GM12873 (cell line): ENCODE data around the gene PRADC1.

ENCODE experiments used
- TF ChIP-seq, protein P1 (sequence below): IDR thresholded peaks from 2 replicates; pipeline ENCODE4 v1.5.1; 2012; ENCODE audit warnings: low read depth, mild to moderate bottlenecking, moderate library complexity, low read length, control low read depth; ENCODE audit not compliant: insufficient read depth; ENCODE audit errors: missing control alignments

Gene PRADC1

DNA sequence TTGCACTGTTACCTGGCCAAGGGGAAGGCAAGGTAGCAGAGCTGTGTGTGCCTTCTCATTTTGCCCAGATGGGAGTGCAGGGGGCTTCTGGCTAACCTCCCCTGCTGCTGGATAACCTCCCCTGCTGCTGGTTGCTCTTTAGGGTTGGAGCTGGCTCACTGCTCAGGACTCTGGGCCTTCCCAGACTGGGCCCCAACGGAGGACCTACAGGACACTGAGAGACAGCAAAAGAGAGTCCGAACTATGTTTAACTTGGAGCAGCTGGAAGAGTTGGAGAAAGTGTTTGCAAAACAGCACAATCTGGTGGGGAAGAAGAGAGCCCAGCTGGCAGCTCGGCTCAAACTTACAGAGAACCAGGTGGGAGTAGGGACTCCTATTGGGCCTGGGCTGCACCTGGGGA lies 24.8 kb downstream of the PRADC1 start:
- TF ChIP-seq, protein P1, sequence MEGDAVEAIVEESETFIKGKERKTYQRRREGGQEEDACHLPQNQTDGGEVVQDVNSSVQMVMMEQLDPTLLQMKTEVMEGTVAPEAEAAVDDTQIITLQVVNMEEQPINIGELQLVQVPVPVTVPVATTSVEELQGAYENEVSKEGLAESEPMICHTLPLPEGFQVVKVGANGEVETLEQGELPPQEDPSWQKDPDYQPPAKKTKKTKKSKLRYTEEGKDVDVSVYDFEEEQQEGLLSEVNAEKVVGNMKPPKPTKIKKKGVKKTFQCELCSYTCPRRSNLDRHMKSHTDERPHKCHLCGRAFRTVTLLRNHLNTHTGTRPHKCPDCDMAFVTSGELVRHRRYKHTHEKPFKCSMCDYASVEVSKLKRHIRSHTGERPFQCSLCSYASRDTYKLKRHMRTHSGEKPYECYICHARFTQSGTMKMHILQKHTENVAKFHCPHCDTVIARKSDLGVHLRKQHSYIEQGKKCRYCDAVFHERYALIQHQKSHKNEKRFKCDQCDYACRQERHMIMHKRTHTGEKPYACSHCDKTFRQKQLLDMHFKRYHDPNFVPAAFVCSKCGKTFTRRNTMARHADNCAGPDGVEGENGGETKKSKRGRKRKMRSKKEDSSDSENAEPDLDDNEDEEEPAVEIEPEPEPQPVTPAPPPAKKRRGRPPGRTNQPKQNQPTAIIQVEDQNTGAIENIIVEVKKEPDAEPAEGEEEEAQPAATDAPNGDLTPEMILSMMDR: no peak

DNA sequence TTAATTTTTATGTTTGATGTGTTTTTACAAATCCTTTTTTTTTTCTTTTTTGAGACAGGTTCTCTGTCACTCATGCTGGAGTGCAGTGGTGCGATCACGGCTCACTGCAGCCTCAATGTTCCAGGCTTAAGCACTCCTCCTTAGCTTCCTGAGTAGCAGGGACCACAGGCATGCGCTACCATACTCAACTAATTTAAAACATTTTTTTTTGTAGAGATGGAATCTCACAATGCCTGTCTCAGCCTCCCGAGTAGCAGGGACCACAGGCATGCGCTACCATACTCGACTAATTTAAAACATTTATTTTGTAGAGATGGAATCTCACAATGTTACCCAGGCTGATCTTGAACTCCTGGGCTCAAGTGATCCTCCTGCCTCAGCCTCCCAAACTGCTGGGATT lies 27.4 kb downstream of the PRADC1 start:
- TF ChIP-seq, protein P1: no peak

DNA sequence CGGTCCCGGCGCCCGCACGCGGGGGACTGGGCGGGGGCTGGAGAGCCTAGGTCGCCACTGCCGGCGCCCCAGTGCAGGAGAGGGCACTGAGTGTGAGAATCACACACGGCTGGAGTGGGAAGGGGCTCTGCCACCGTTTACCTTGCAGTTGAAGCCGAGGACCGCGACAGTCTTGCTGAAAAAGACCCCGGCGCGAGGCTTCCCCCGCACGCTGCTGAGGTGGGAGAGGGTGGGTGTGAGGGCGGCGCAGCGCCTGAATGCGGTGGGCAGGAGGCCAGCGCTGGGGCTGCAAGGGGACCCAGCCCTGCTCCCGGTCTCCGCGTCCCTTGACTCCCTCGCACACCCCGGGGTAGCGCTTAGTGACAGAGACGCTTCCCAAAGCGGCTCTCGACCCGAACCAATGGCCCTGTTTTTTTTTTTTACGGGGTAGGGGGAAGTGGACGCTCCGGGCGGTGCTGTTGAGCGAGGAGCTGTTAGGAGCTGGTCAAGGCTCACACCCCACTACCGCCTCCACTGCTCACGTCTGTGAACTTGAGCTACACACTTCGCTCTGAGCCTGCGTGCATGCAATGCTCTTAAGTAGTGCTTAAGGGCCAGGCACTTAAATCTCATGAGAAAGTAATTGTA lies 29.9 kb downstream of the PRADC1 start:
- TF ChIP-seq, protein P1: no peak

DNA sequence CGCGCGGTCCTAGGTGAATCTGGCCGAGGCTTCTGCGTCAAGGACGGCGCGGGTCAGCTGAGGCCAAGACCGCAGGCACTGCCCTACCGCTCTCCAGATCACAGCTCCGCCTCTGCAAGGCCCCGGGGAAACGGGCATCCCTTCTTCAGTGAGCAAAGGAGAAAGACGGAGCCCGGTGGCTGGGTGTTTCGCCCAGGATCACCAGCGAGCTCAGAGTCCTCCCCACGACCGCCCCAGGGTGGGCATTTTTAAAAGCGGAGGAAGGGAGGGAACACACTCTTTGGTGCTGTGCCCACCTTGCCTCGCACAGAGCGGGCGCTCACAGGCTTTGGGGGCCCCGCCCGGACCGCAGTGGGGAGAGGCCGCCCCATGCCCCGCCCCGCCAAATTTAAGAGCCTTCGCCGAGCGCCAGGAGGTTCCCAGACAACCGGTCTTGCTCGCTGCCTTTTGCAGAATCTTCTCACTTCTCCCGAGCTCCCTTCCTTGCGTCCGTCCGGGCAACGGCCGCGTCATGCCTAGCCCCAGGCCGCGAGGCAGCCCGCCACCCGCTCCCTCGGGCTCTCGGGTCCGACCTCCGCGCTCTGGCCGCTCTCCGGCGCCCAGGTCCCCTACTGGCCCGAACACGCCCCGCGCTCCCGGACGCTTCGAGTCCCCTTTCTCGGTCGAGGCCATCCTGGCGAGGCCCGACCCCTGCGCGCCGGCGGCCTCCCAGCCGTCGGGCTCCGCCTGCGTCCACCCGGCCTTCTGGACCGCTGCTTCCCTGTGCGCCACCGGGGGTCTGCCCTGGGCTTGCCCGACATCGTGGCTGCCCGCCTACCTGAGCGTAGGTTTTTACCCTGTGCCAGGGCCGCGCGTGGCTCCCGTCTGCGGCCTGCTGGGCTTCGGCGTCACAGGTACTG lies 30.6 kb downstream of the PRADC1 start, which contains the start of gene NOTO:
TSS of gene NOTO (plus strand) at position 419 of the 899 bp plus-strand sequence. CDS start at position 512, 93 bp downstream.
- TF ChIP-seq, protein P1: no peak

DNA sequence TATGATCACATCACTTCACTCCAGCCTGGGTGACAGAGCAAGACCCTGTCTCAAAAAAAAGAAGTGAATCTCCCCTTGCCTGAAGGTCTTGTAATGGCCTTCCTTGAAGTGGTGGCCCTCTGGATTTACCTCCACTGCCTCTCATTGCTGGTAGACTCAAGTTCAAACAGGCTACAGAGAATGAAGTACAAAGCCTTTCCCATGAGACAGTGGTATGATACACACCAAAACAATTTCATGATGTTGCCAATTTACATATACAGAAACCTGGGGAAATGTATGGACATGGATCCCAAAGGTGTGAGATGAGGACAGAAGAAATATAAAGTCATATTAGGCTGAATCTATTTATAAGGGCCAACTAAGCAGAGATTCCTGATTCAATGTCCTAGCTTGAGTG lies 35.5 kb downstream of the PRADC1 start:
- TF ChIP-seq, protein P1: no peak

DNA sequence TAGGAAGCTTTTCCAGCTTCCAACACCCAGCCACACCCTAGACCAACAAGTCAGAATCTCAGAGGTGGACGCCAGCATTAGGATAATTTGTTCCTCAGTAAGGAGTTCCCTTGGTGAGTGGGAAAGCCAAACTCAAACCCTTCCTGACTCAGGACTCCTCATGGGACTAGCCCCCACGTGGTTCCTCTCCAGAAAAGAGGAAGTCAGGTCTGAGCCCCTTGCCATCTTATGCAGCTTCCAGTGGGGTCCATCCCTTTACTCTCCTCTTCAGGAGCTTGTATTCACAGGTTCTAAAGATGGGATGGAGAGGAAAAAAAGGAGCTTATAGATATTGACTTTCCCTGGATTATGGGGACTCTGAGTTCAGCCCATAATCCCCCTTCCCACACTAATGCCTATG lies 45.5 kb downstream of the PRADC1 start:
- TF ChIP-seq, protein P1: no peak

DNA sequence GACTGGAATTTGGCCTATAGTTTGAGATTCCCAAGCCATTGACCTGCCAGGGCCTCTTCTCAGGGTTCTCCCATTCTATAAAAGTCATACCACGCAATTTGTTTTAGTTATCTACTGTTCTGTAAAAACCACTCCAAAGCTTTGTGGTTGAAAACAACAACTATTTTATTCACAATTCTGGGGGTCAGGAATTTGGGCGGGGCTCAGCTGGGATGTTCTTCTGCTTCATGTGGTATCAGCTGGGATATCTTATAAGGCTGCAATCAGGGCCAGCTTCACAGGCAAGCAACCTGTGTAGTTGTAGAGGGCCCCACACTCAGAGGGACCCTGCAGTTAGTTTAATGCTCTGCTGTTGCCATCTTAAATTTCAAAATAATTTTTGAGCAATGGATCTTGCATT lies 47.1 kb downstream of the PRADC1 start:
- TF ChIP-seq, protein P1: no peak
